Breast epithelium (tissue), 3 donors: ENCODE data around the gene MTR.

Experiments
- POLR2A ChIP-seq: fragments of 450-650 bp; IDR thresholded peaks from one replicate; pipeline ENCODE4 v1.6.1; 2016; ENCODE audit warnings: antibody characterized with exemption, mild to moderate bottlenecking, moderate library complexity
- POLR2AphosphoS5 ChIP-seq, 3 donors: sonication (generic); formaldehyde crosslinking; IDR thresholded peaks; one replicate each; pipeline ENCODE4 v1.6.1; 2017; ENCODE audit warnings: antibody characterized with exemption in 3 of 3
- TF ChIP-seq, protein P1 (sequence below), 3 donors: fragments of 450-650 bp; IDR thresholded peaks; one replicate each; pipeline ENCODE4 v1.5.1; 2016 to 2017; ENCODE audit warnings: antibody characterized with exemption in 3 of 3, mild to moderate bottlenecking in 3 of 3, moderate library complexity in 3 of 3

DNA sequence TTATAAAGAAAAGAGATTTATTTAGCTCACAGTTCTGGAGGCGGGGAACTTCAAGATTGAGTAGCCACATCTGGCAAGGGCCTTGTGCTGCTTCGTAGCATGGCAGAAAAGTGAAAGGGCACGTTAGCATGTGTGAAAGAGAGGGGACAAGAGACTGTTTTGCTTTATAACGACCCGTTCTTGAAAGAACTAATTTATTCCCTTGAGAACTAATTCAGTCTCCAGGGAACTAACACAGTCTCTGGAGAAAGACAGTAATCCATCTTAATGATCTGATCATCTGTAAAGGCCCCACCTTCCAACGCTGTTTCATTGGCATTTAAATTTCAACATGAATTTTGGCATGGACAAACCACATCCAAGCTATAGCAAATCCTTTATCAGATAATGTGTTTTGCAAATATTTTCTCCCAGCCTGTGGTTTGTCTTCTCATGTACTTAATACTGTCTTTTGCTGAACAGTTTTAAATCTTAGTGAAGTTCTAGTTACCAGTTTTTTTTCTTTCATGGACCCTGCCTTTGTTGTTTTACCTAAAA, 26.1 kb downstream of the MTR start:
- TF ChIP-seq POLR2AphosphoS5 (IDR thresholded peaks at IDR 0.05) = no peak
- no peak for TF ChIP-seq POLR2A
- TF ChIP-seq, protein P1, sequence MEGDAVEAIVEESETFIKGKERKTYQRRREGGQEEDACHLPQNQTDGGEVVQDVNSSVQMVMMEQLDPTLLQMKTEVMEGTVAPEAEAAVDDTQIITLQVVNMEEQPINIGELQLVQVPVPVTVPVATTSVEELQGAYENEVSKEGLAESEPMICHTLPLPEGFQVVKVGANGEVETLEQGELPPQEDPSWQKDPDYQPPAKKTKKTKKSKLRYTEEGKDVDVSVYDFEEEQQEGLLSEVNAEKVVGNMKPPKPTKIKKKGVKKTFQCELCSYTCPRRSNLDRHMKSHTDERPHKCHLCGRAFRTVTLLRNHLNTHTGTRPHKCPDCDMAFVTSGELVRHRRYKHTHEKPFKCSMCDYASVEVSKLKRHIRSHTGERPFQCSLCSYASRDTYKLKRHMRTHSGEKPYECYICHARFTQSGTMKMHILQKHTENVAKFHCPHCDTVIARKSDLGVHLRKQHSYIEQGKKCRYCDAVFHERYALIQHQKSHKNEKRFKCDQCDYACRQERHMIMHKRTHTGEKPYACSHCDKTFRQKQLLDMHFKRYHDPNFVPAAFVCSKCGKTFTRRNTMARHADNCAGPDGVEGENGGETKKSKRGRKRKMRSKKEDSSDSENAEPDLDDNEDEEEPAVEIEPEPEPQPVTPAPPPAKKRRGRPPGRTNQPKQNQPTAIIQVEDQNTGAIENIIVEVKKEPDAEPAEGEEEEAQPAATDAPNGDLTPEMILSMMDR (IDR thresholded peaks at IDR 0.05) = no peak
